Measurements from ENCODE around the gene ZNF438. TPM values are rescaled to one million over a fixed set of nuclear protein-coding genes. Genes with fewer than 3 reads are reported as not detected.

The ZNF438 gene
- total and polyA plus RNA-seq, 7 donors, result 3.9 to 18.9 (median 11.9) TPM

DNA sequence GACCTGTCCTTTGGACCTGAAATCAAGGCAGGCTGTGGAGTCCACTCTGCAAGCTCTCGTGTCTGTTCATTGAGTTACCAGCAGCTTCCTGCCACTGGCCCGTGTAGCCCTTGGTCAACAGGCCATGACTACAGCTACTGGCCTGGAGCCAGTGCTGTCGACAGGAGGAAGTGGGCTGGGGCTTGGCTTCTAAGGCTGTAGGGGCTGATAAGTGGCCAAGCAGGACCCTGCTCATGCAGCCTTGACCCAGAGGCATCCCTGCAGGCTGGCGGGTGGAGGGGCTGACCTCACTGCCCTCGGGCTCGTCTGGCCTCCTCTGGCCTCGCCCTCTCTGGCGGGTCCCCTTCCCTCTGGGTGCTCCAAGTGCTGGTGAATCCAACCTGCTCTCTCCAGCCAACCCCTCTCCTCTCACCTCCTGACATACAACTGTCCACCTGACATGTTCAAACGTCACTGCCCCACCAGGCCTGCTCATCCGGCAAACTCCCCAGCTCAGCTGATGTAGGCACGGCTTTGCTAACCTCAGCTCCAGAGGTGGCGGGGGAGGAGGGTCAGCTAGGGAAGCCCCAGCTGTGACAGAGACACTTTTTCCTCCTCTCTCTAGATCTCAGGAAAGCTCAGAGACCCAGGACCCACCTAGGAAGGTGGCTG lies 213.5 kb downstream of the ZNF438 start:
- no peaks in the 10 kb centered on the region for H3K36me3 ChIP-seq
- intact Hi-C loops (cut with DNase I), result no loop called here
- no peaks in the 10 kb centered on the region for H3K9me3 ChIP-seq
- 67 to 73% methylated on average over 12 of the region's 12 CpGs for WGBS, 2 donors
- H3K4me1 ChIP-seq, result peaks cover 0 to 92% (median 81%) of the 10 kb centered on the region in 4 donors
- peak overlapping the region; percentile 63 to 94 (median 84) for H3K27ac ChIP-seq
- TF ChIP-seq POLR2A (IDR thresholded peaks at IDR 0.05) (no peak), EP300 (IDR thresholded peaks at IDR 0.05) (no peak), POLR2AphosphoS5 (IDR thresholded peaks at IDR 0.05) (no peak)
- TF ChIP-seq, protein P1, sequence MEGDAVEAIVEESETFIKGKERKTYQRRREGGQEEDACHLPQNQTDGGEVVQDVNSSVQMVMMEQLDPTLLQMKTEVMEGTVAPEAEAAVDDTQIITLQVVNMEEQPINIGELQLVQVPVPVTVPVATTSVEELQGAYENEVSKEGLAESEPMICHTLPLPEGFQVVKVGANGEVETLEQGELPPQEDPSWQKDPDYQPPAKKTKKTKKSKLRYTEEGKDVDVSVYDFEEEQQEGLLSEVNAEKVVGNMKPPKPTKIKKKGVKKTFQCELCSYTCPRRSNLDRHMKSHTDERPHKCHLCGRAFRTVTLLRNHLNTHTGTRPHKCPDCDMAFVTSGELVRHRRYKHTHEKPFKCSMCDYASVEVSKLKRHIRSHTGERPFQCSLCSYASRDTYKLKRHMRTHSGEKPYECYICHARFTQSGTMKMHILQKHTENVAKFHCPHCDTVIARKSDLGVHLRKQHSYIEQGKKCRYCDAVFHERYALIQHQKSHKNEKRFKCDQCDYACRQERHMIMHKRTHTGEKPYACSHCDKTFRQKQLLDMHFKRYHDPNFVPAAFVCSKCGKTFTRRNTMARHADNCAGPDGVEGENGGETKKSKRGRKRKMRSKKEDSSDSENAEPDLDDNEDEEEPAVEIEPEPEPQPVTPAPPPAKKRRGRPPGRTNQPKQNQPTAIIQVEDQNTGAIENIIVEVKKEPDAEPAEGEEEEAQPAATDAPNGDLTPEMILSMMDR (IDR thresholded peaks at IDR 0.05), result no peak
- peak; percentile 78 for DNase-seq
- H3K4me3 ChIP-seq, result no peak overlapping the region
- H3K27me3 ChIP-seq, result no peaks in the 10 kb centered on the region

DNA sequence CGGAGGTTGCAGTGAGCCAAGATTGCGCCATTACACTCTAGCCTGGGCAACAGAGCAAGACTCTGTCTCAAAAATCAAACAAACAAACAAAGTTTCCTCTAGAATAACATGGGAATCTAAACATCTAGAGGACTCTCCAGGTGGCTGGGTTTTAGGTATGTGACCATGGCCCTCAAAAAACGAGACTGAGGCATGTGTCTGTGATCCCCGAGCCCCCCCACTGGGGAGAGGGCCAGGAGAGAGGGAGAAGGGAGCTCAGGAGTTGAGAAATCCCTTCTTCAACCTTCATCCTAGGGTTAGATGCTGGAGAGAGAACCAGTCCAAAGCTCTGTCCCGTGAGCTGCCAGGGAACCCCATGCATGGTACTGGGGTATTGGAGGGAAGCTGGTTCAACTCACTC lies 214.1 kb downstream of the ZNF438 start:
- H3K36me3 ChIP-seq, result no peaks in the 10 kb centered on the region
- TF ChIP-seq, protein P1 (IDR thresholded peaks at IDR 0.05), result no peak
- no peak for TF ChIP-seq POLR2AphosphoS5 (IDR thresholded peaks at IDR 0.05)
- no peak for TF ChIP-seq EP300 (IDR thresholded peaks at IDR 0.05)
- no peak for TF ChIP-seq POLR2A (IDR thresholded peaks at IDR 0.05)
- DNase-seq, result no peak
- no peaks in the 10 kb centered on the region for H3K9me3 ChIP-seq
- intact Hi-C loops (cut with DNase I), result loop anchor here (2.0 kb wide), 1 partner anchor 33 kb away; no protein-coding TSS in a partner anchor
- no peak overlapping the region for H3K4me3 ChIP-seq
- 62 to 80% methylated on average over 5 of the region's 5 CpGs for WGBS, 2 donors
- H3K27ac ChIP-seq, result peak overlapping the region in 3 of 4 donors; percentile 78 to 94 (median 89)
- peaks cover 0 to 98% (median 87%) of the 10 kb centered on the region in 4 donors for H3K4me1 ChIP-seq
- no peaks in the 10 kb centered on the region for H3K27me3 ChIP-seq

DNA sequence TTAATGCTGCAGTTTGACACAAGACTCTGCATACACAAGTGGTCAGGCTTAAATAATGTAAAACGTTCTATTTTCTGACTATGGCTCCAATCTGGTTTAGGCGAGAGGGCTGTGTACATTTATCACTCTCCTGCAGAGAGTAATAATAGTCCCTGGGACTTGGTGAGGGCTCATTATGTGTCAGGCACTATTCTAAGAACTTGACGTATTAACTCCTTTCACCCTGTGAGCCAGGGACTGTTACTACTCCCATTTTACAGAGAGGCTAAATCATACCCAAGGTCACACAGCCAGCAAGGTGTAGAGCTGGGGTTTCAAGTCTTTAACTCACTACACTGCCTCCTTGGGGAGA lies 214.9 kb downstream of the ZNF438 start:
- Histone ChIP-seq H3K9me3 (no peaks in the 10 kb centered on the region), H3K27me3 (no peaks in the 10 kb centered on the region), H3K4me3 (no peak overlapping the region), H3K36me3 (no peaks in the 10 kb centered on the region), H3K27ac (peak overlapping the region; percentile 16 to 94 (median 84)), H3K4me1 (peaks cover 0 to 99% (median 87%) of the 10 kb centered on the region in 4 donors)
- TF ChIP-seq, protein P1 (IDR thresholded peaks at IDR 0.05), result no peak
- no peak for TF ChIP-seq POLR2AphosphoS5 (IDR thresholded peaks at IDR 0.05)
- no peak for TF ChIP-seq EP300 (IDR thresholded peaks at IDR 0.05)
- TF ChIP-seq POLR2A (IDR thresholded peaks at IDR 0.05), result no peak
- 86 to 90% methylated on average over 3 of the region's 3 CpGs for WGBS, 2 donors
- intact Hi-C loops (cut with DNase I), result loop anchor here (2.0 kb wide), 1 partner anchor 32 kb away; no protein-coding TSS in a partner anchor
- peak; percentile 18 for DNase-seq

DNA sequence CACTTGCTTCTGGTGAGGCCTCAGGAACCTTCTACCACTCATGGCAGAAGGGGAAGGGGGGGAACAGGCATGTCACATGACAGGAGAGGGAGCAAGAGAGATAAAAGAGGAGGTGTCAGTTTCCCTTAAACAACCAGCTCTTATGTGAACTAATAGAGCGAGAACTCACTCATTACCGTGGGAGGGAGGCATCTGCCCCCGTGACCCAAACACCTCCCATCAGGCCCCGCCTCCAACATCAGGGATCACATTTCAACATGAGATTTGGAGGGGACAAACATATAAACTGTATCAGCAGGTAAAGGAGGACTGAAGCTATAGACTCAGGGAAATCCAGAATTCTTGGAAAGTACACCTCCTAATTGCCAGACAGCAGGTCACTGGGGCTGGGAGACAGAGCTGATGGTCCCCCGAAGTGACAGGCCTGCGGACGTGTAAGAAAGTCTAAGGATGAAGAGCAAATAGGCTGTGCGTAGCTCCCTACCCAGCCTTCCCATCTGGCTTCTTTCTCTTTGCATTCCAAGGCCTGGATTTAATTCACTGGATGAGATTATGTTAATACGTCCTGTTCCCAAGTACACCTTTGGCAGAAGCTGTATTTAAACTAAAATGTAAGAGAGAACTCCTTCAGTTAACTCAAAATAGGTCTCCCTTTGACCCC lies 215.4 kb downstream of the ZNF438 start:
- WGBS, 2 donors, result 78 to 89% methylated on average over 9 of the region's 9 CpGs
- Histone ChIP-seq H3K9me3 (no peaks in the 10 kb centered on the region), H3K36me3 (no peaks in the 10 kb centered on the region), H3K4me1 (peaks cover 0 to 99% (median 88%) of the 10 kb centered on the region in 4 donors), H3K27ac (peak overlapping the region; percentile 16 to 94 (median 84)), H3K27me3 (no peaks in the 10 kb centered on the region), H3K4me3 (no peak overlapping the region)
- DNase-seq, result peak; percentile 61
- intact Hi-C loops (cut with DNase I), result loop anchor here (2.0 kb wide), 1 partner anchor 31 kb away; no protein-coding TSS in a partner anchor
- TF ChIP-seq POLR2AphosphoS5 (IDR thresholded peaks at IDR 0.05) (peak; percentile 7 to 69 (median 48)), EP300 (IDR thresholded peaks at IDR 0.05) (peak in 3 of 4 donors; percentile 37 to 80 (median 63))
- TF ChIP-seq, protein P1 (IDR thresholded peaks at IDR 0.05), result no peak

Measured in sigmoid colon (tissue), 7 donors.